Fibroblast of the aortic adventitia (primary cell): ENCODE data around the gene GID8. TPM values are rescaled to one million over a fixed set of nuclear protein-coding genes. Genes with fewer than 3 reads are reported as not detected.

ENCODE experiments used
- DNase-seq: peaks from one replicate; pipeline ENCODE4 v3.0.0-alpha.2; 2010; ENCODE audit warnings: low read depth
- H3K4me3 ChIP-seq: 2 replicates; pipeline ENCODE4 v1.5.1; 2011; ENCODE audit warnings: low read depth, mild to moderate bottlenecking, control low read depth, low read length, moderate library complexity
- total RNA-seq: library from RNA; depleted of rRNA; stranded (reverse); fragments of >200 nt; gene quantifications from 2 replicates; pipeline ENCODE4 v1.2.3, GENCODE V29; 2012; ENCODE audit warnings: low replicate concordance
- TF ChIP-seq, protein P1 (sequence below): IDR thresholded peaks from 2 replicates; pipeline ENCODE4 v1.5.1; 2011; ENCODE audit warnings: mild to moderate bottlenecking, low read length, control low read depth, inconsistent platforms; ENCODE audit not compliant: insufficient read depth

Gene GID8
- total RNA-seq, 1 donor = 35.4 TPM

DNA sequence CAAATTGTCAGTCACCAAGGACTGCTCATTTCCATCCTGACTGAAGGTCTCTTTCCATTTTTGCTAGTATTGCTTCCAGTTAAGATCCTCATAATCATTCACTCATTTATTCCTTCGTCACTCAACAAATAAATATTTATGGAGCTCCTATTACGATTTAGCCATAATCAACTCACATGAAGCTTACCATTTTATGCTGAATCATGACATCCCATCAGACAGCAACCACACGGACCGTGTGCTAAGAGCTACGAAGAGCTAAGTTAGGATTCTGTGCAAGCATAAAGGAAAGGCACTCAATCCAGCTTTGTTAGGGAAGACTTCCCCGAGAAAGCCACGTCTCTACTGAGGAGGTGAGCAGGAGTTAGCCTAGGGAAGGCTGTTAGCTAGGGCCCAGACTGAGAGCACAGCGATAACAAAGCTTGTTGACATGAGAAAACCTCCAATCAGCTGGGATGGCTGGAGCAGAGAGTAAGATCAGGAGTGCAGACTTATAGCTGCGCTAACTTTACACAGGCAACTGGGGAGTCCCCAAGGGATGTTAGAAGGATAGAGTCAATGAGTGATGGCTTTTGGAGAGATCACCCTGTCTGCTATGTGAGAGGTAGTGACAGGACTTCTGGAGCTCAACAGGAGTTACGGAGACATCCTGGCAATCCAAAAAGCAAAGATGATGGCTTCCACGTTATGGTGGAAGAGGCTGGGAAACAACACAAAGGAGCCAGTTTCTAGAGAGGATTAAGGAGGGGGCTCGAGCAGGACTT lies 2.6 kb upstream of the GID8 start:
- no peak for DNase-seq

DNA sequence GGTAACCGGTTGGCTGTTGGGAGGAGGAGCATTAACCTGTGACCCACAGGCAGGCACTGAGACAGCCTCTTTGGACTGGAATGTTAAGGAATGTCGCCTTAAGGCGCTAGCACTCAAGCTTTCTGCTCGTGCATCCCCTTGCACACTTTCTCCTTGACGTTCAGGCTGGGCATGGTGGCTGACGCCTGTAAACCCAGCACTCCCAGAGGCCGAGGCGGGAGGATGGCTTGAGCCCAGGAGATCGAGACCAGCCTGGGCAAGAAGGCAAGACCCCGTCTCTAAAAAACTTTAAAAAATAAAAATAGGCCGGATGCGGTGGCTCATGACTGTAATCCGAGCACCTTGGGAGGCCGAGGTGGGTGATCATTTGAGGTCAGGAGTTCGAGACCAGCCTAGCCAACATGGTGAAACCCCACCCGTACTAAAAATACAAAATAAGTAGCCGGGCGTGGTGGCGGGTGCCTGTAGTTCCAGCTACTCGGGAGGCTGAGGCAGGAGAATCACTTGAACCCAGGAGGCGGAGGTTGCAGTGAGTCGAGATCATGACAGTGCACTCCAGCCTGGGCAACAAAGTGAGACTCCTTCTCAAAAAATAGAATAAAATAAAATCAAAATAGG lies 1.9 kb upstream of the GID8 start:
- H3K4me3 ChIP-seq = peak overlapping the region; percentile 93
- DNase-seq = no peak
- TF ChIP-seq, protein P1, sequence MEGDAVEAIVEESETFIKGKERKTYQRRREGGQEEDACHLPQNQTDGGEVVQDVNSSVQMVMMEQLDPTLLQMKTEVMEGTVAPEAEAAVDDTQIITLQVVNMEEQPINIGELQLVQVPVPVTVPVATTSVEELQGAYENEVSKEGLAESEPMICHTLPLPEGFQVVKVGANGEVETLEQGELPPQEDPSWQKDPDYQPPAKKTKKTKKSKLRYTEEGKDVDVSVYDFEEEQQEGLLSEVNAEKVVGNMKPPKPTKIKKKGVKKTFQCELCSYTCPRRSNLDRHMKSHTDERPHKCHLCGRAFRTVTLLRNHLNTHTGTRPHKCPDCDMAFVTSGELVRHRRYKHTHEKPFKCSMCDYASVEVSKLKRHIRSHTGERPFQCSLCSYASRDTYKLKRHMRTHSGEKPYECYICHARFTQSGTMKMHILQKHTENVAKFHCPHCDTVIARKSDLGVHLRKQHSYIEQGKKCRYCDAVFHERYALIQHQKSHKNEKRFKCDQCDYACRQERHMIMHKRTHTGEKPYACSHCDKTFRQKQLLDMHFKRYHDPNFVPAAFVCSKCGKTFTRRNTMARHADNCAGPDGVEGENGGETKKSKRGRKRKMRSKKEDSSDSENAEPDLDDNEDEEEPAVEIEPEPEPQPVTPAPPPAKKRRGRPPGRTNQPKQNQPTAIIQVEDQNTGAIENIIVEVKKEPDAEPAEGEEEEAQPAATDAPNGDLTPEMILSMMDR = no peak

More for the DNA sequence above, 2.6 kb upstream of the GID8 start:
- TF ChIP-seq, protein P1 = no peak
- H3K4me3 ChIP-seq = no peak overlapping the region

DNA sequence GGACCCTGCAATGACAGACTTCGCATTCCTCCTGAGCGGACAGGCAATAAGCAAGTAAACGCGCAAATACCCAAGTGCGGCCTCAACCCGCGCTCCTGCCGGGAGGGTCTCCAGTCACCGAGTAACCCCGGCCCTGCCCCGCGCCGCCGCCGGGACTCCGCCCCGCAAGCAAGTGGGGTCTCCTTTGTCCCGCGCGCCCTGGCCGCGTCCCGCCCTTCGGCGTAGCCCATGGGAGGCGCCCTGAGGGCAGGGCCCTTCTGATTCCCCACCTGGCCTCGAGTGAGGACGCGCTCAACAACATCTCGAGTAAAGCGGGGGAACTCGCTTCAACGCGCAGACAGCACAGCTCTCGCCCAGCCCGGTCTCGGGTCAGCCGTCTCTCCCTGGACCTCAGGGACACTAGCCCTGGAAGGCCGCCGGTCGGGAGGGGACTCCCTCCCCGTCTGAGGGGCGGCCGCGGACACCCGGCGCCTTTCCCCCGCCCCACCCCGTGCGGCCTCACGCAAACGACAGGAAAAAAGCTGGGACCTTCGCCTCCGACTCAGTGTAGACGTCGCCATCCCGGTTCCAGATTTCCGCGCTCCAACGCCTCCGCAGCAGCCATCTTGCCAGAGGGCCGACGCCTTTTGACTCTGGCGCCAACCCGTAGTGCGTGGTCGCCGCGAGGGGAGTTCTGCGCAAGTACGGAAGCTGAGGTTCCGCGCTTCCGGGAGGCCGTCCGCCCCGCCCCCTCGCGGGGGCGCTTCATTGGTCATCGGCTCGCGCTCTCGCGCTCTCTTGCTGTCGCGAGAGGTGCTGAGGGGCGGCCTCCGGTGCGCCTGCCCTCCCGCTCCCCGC lies 461 bp upstream of the GID8 start:
- TF ChIP-seq, protein P1 = no peak
- H3K4me3 ChIP-seq = peak overlapping the region; percentile 93
- DNase-seq = peak; percentile 95

DNA sequence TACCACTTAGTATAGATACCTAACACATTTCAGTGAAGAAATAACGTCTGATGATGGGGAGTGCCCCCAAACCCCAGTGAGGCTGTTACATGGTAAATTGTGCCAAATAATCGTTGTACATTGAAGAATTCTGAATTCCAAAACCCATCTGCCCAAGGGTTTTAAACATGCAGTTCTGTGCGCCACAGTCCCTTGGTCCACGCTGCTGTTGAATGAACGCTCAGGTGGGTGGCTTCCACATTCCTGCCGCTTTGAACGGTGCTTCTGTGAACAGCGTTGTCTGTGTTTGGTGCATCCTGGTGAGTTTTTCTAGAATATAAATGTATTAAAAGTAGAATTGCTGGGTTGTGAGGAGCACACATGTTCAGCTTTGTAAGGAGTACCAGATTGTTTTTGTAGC lies 2.9 kb downstream of the GID8 start:
- no peak overlapping the region for H3K4me3 ChIP-seq
- no peak for DNase-seq
- TF ChIP-seq, protein P1 = no peak

DNA sequence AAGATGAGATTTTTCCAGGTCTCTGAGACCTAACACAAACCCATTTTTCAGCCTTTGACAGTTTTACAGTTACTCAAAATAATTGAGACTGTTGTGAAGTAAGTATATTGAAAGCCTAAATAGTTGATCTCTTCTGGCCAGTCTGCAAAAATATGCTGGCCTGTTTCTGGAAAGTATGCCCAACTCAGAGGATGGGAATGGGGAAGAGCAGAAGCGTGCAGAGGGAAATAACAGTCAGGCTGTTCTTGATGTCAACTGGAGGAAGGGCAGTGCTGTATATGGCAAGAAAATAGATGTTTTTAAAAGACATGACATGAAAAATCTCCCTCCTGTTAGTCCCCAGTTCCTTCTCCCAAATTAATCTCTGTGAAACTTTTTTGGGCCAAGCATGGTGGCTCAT lies 3.8 kb downstream of the GID8 start:
- no peak overlapping the region for H3K4me3 ChIP-seq
- TF ChIP-seq, protein P1 = no peak
- no peak for DNase-seq

DNA sequence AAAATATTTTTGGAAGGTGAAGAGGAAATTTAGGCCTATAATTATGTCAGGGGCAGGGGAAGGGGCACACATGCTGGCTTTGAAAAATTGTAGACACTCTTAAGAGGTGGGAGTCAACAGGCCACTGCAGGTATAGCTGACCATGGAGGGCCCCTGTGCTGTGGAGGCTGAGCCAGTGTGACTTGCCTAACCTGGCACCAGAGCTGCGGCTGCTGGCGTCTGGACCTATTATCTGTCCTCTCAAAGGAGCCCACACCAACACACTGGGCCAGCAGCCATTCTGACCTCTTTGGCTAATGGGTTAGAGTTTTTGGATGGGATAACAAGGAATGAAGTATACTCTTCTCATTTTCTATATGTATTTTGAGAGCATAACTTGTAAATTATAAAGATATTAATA lies 4.5 kb downstream of the GID8 start:
- TF ChIP-seq, protein P1 = no peak
- no peak for DNase-seq
- H3K4me3 ChIP-seq = no peak overlapping the region
